ENCODE data around the gene HOXA9.

HOXA9 gene

GRCh38 chr7:27197137-27198042 lies 32.1 kb upstream of the HOXA9 start:
- no peak for DNase-seq
- CTCF ChIA-PET = no interaction called here
- Mint-ChIP-seq H3K27me3 (peaks cover 88% of the 10 kb centered on the region), H3K36me3 (peaks cover 2% of the 10 kb centered on the region), H3K9me3 (no peaks in the 10 kb centered on the region), H3K4me1 (peaks cover 24% of the 10 kb centered on the region), H3K4me3 (no peak overlapping the region), H3K27ac (no peak overlapping the region)

GRCh38 chr7:27196287-27196767 lies 31.0 kb upstream of the HOXA9 start:
- DNase-seq = peak; percentile 88
- no peak overlapping the region for H3K27ac Mint-ChIP-seq
- H3K4me1 Mint-ChIP-seq = peaks cover 20% of the 10 kb centered on the region
- H3K4me3 Mint-ChIP-seq = no peak overlapping the region
- no peaks in the 10 kb centered on the region for H3K9me3 Mint-ChIP-seq
- H3K27me3 Mint-ChIP-seq = peaks cover 88% of the 10 kb centered on the region
- peaks cover 2% of the 10 kb centered on the region for H3K36me3 Mint-ChIP-seq
- CTCF ChIA-PET = interaction anchor here (0.5 to 2.3 kb wide), 32 partner anchors 9 to 900 kb away, joined by 3 to 24 read pairs (median 5); partner anchors contain the start of genes EVX1 and TAX1BP1

- peaks cover 88% of the 10 kb centered on the region for H3K27me3 Mint-ChIP-seq
These were observed 29.5 kb upstream of the HOXA9 start for GRCh38 chr7:27194686-27195379.

GRCh38 chr7:27194002-27194352 lies 28.6 kb upstream of the HOXA9 start:
- Mint-ChIP-seq H3K9me3 (no peaks in the 10 kb centered on the region), H3K4me1 (peaks cover 13% of the 10 kb centered on the region), H3K27ac (no peak overlapping the region), H3K4me3 (no peak overlapping the region), H3K27me3 (peaks cover 90% of the 10 kb centered on the region), H3K36me3 (peaks cover 5% of the 10 kb centered on the region)
- CTCF ChIA-PET = interaction anchor here (1.0 to 1.6 kb wide), 4 partner anchors 17 to 735 kb away, joined by 3 to 4 read pairs (median 3); no protein-coding TSS in a partner anchor
- DNase-seq = no peak

More at GRCh38 chr7:27194686-27195379, 29.5 kb upstream of the HOXA9 start:
- H3K27ac Mint-ChIP-seq = no peak overlapping the region
- peaks cover 10% of the 10 kb centered on the region for H3K4me1 Mint-ChIP-seq
- H3K36me3 Mint-ChIP-seq = peaks cover 4% of the 10 kb centered on the region
- DNase-seq = no peak
- H3K9me3 Mint-ChIP-seq = no peaks in the 10 kb centered on the region
- H3K4me3 Mint-ChIP-seq = no peak overlapping the region
- CTCF ChIA-PET = interaction anchor here (0.6 to 2.3 kb wide), 10 partner anchors 8 to 727 kb away, joined by 3 to 24 read pairs (median 4); partner anchors contain the start of gene EVX1

GRCh38 chr7:27193335-27194001 lies 28.1 kb upstream of the HOXA9 start:
- Mint-ChIP-seq H3K36me3 (peaks cover 8% of the 10 kb centered on the region), H3K4me1 (peaks cover 15% of the 10 kb centered on the region), H3K4me3 (no peak overlapping the region), H3K27ac (no peak overlapping the region), H3K9me3 (no peaks in the 10 kb centered on the region), H3K27me3 (peaks cover 90% of the 10 kb centered on the region)
- CTCF ChIA-PET = interaction anchor here (1.0 to 1.6 kb wide), 3 partner anchors 18 to 735 kb away, joined by 3 read pairs; no protein-coding TSS in a partner anchor
- DNase-seq = no peak

GRCh38 chr7:27192546-27193334 lies 27.4 kb upstream of the HOXA9 start:
- no peak for DNase-seq
- H3K9me3 Mint-ChIP-seq = no peaks in the 10 kb centered on the region
- peaks cover 90% of the 10 kb centered on the region for H3K27me3 Mint-ChIP-seq
- H3K36me3 Mint-ChIP-seq = peaks cover 10% of the 10 kb centered on the region
- CTCF ChIA-PET = interaction anchor here (0.6 kb wide), 1 partner anchor 1334 kb away, joined by 3 read pairs; no protein-coding TSS in a partner anchor
- no peak overlapping the region for H3K27ac Mint-ChIP-seq
- peaks cover 22% of the 10 kb centered on the region for H3K4me1 Mint-ChIP-seq
- peak overlapping the region; percentile 18 for H3K4me3 Mint-ChIP-seq

- peaks cover 90% of the 10 kb centered on the region for H3K27me3 Mint-ChIP-seq
- CTCF ChIA-PET = interaction anchor here (0.6 kb wide), 1 partner anchor 1333 kb away, joined by 3 read pairs; no protein-coding TSS in a partner anchor
- no peak overlapping the region for H3K4me3 Mint-ChIP-seq
- H3K36me3 Mint-ChIP-seq = peaks cover 10% of the 10 kb centered on the region
- peak overlapping the region; percentile 55 for H3K27ac Mint-ChIP-seq
- H3K4me1 Mint-ChIP-seq = peaks cover 29% of the 10 kb centered on the region
- no peak for DNase-seq
- no peaks in the 10 kb centered on the region for H3K9me3 Mint-ChIP-seq
These were observed 26.7 kb upstream of the HOXA9 start for GRCh38 chr7:27191833-27192545.

GRCh38 chr7:27191161-27191731 lies 25.9 kb upstream of the HOXA9 start:
- Mint-ChIP-seq H3K36me3 (peaks cover 11% of the 10 kb centered on the region), H3K4me1 (peaks cover 33% of the 10 kb centered on the region), H3K9me3 (no peaks in the 10 kb centered on the region), H3K27ac (no peak overlapping the region), H3K27me3 (peaks cover 95% of the 10 kb centered on the region), H3K4me3 (no peak overlapping the region)
- DNase-seq = peak; percentile 9
- CTCF ChIA-PET = interaction anchor here (1.1 to 1.9 kb wide), 2 partner anchors 12 to 18 kb away, joined by 5 to 12 read pairs; no protein-coding TSS in a partner anchor

- Mint-ChIP-seq H3K4me1 (peaks cover 43% of the 10 kb centered on the region), H3K27me3 (peaks cover 100% of the 10 kb centered on the region), H3K27ac (peak overlapping the region; percentile 20), H3K4me3 (no peak overlapping the region), H3K36me3 (peaks cover 15% of the 10 kb centered on the region), H3K9me3 (no peaks in the 10 kb centered on the region)
- DNase-seq = peak; percentile 8
- CTCF ChIA-PET = interaction anchor here (0.7 to 1.9 kb wide), 5 partner anchors 11 to 729 kb away, joined by 3 to 12 read pairs (median 3); no protein-coding TSS in a partner anchor
These were observed 24.8 kb upstream of the HOXA9 start for GRCh38 chr7:27189997-27190748.

- peak; percentile 19 for DNase-seq
- peak overlapping the region; percentile 75 for H3K27ac Mint-ChIP-seq
- no peaks in the 10 kb centered on the region for H3K9me3 Mint-ChIP-seq
- H3K4me3 Mint-ChIP-seq = no peak overlapping the region
- CTCF ChIA-PET = interaction anchor here (0.7 to 1.9 kb wide), 3 partner anchors 10 to 729 kb away, joined by 3 to 12 read pairs (median 3); no protein-coding TSS in a partner anchor
- peaks cover 19% of the 10 kb centered on the region for H3K36me3 Mint-ChIP-seq
- H3K27me3 Mint-ChIP-seq = peaks cover 100% of the 10 kb centered on the region
- H3K4me1 Mint-ChIP-seq = peaks cover 49% of the 10 kb centered on the region
These were observed 24.1 kb upstream of the HOXA9 start for GRCh38 chr7:27189295-27189996.

Data from activated naive CD4-positive, alpha-beta T cell treated with anti-CD3 and anti-CD28 coated beads, Interleukin-2, amount 10 ng/mL, durations not matched to agents 7 days and 5 days (primary cell).